Neural progenitor cell (in vitro differentiated cells): ENCODE results near the gene UQCC2.

ENCODE experiments used
- CTCF ChIP-seq: fragments of 200-600 bp; sonication (generic); IDR thresholded peaks from 2 replicates; pipeline ENCODE4 v1.5.1; 2017; ENCODE audit warnings: antibody characterized with exemption, mild to moderate bottlenecking
- EZH2phosphoT487 ChIP-seq: fragments of 200-600 bp; sonication (generic); IDR thresholded peaks from 2 replicates; pipeline ENCODE4 v1.6.1; 2017; ENCODE audit warnings: antibody characterized with exemption

DNA sequence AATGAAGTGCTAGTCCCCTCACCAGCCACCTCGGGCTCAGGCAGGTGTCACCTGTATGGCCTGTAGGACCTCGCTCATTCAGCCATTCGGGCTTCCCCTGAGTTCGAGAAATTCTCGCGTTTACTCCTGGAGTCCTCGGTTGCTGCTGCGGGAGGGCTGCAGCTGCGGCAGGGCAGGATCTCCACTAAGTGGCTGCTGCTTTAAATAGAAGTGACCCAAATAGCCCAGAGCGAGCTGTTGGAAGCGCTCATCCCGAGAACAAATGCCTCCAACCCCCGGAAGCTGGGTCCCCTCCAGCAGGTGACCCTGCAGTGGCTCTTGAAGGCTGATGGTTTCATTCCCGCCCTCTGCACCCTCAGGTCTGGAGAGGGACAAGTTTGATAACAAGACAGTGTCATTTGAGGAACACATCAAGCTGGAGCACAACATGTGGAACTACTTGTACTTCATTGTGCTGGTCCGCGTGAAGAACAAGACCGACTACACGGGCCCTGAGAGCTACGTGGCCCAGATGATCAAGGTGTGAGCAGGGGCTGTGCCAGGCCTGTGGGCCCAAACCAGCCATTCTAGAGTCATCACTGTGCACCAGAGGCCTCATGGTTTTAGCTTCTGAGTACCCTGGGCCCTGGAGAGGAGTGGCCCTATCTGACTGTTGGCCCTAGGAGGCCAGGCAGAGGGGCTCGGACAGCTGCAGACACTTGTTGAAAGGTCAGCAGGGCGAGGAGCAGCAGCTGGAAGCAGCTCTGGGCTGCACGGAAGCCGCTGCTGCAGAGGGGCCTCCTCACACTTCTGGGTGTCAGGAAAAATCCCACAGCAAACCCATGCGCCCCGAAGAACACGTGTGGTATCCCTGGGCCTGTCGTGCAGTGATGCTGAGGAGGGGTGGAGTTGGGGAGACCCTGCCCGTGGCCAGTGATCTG, 18.1 kb downstream of the UQCC2 start:
- no peak for TF ChIP-seq CTCF
- TF ChIP-seq EZH2phosphoT487, result no peak
